ENCODE measurements around the gene ZEB2.
A peak's percentile ranks its signal among the peaks of the same experiment; 100 is the strongest.

Gene ZEB2

DNA sequence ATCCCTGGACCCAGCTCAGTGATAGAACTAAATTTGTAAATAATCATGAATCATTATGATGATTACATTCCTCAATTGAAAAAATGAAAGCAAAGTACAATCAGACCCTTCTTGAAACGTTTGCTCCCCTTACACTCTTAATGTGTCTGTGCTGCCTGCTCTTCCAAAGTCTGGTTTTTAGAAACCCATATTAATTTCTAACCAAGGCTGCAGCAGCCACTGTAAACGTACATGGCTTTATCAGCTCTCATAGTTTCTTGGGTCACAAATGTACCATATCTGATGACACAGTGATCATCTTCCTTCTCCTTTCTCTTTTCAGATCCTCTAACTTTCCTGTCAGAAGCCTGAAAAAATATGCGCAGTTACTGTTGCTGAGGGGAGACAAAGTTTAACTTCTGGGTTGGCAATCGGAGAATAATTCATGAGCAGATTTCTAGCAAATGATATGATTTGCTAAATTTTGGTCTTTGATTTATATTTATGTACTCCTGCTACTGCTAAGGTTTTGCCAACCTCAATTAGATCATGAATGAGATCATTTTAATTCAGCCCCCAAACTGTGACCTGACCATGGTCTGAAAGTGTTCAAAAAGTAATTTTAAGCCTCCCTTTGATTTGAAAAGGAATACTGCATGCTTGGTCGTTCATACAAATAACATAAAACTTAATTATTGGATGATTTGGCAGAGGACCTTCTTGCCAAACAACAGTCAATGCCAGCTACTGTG, 12.3 kb downstream of the ZEB2 start:
- Histone ChIP-seq H3K27ac (ENCODE audit: low read depth, low read length) (no peak overlapping the region), H3K79me2 (ENCODE audit: insufficient read depth, low read length) (no peaks in the 10 kb centered on the region), H3K4me3 (ENCODE audit: insufficient read depth, low read length, poor library complexity, severe bottlenecking) (no peak overlapping the region), H2AFZ (ENCODE audit: low read depth, low read length, severe bottlenecking) (no peak overlapping the region), H3K27me3 (ENCODE audit: low read length) (no peaks in the 10 kb centered on the region), H4K20me1 (ENCODE audit: low read depth, low read length) (no peaks in the 10 kb centered on the region), H3K36me3 (ENCODE audit: low read length) (no peaks in the 10 kb centered on the region), H3F3A (ENCODE audit: insufficient read depth) (no peaks in the 10 kb centered on the region), H3K9ac (ENCODE audit: low read length) (no peak overlapping the region), H3K9me3 (ENCODE audit: insufficient read depth, low read length) (no peaks in the 10 kb centered on the region), H3K9me2 (replicated peaks; ENCODE audit: insufficient read depth, low read length) (no peaks in the 10 kb centered on the region), H3K4me2 (ENCODE audit: low read depth, low read length, poor library complexity, severe bottlenecking) (peak overlapping the region; percentile 31)
- no peak for TF ChIP-seq EZH2phosphoT487 (conservative IDR thresholded peaks at IDR 0.05; ENCODE audit: low read length)
- TF ChIP-seq, protein P1, sequence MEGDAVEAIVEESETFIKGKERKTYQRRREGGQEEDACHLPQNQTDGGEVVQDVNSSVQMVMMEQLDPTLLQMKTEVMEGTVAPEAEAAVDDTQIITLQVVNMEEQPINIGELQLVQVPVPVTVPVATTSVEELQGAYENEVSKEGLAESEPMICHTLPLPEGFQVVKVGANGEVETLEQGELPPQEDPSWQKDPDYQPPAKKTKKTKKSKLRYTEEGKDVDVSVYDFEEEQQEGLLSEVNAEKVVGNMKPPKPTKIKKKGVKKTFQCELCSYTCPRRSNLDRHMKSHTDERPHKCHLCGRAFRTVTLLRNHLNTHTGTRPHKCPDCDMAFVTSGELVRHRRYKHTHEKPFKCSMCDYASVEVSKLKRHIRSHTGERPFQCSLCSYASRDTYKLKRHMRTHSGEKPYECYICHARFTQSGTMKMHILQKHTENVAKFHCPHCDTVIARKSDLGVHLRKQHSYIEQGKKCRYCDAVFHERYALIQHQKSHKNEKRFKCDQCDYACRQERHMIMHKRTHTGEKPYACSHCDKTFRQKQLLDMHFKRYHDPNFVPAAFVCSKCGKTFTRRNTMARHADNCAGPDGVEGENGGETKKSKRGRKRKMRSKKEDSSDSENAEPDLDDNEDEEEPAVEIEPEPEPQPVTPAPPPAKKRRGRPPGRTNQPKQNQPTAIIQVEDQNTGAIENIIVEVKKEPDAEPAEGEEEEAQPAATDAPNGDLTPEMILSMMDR (IDR thresholded peaks at IDR 0.05; ENCODE audit: insufficient read depth, low read length, poor library complexity, severe bottlenecking), result no peak

GRCh38 chr2:144505245-144505831, 14.6 kb downstream of the ZEB2 start:
- no peak overlapping the region for H3K27ac ChIP-seq (ENCODE audit: low read depth, low read length)
- no peak overlapping the region for H3K4me2 ChIP-seq (ENCODE audit: low read depth, low read length, poor library complexity, severe bottlenecking)

DNA sequence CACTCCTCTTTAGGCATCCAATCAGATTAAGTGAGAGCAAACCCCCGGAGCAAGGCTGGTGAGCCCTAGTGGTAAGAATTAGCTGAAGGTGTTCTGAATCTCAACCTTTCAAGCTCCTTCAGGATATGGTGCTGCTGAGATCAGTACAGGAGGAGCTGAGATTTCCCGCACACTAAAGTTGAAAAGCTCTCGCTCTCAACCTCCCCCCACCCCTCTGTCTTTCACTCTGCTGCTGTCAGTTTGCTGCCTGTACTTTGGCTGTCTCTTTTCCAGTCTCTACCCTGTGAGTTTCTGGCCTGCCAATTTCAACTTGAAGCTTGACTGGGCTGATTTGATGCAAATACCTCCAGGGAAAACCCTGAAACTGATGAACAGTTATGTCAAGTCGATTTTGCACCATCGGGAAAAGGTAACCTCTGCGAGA, 15.7 kb downstream of the ZEB2 start:
- Histone ChIP-seq H3K9me3 (ENCODE audit: insufficient read depth, low read length) (no peaks in the 10 kb centered on the region), H3K4me3 (ENCODE audit: insufficient read depth, low read length, poor library complexity, severe bottlenecking) (no peak overlapping the region), H3F3A (ENCODE audit: insufficient read depth) (no peaks in the 10 kb centered on the region), H3K4me2 (ENCODE audit: low read depth, low read length, poor library complexity, severe bottlenecking) (no peak overlapping the region), H2AFZ (ENCODE audit: low read depth, low read length, severe bottlenecking) (no peak overlapping the region), H3K27me3 (ENCODE audit: low read length) (no peaks in the 10 kb centered on the region), H3K9ac (ENCODE audit: low read length) (no peak overlapping the region), H3K9me2 (replicated peaks; ENCODE audit: insufficient read depth, low read length) (no peaks in the 10 kb centered on the region), H3K27ac (ENCODE audit: low read depth, low read length) (no peak overlapping the region), H4K20me1 (ENCODE audit: low read depth, low read length) (no peaks in the 10 kb centered on the region), H3K36me3 (ENCODE audit: low read length) (no peaks in the 10 kb centered on the region), H3K79me2 (ENCODE audit: insufficient read depth, low read length) (no peaks in the 10 kb centered on the region)
- TF ChIP-seq, protein P1 (IDR thresholded peaks at IDR 0.05; ENCODE audit: insufficient read depth, low read length, poor library complexity, severe bottlenecking), result no peak
- TF ChIP-seq EZH2phosphoT487 (conservative IDR thresholded peaks at IDR 0.05; ENCODE audit: low read length), result no peak

More at GRCh38 chr2:144505245-144505831, 14.6 kb downstream of the ZEB2 start:
- no peaks in the 10 kb centered on the region for H3K79me2 ChIP-seq (ENCODE audit: insufficient read depth, low read length)
- H3F3A ChIP-seq (ENCODE audit: insufficient read depth), result no peaks in the 10 kb centered on the region
- no peaks in the 10 kb centered on the region for H3K9me3 ChIP-seq (ENCODE audit: insufficient read depth, low read length)
- no peak overlapping the region for H3K4me3 ChIP-seq (ENCODE audit: insufficient read depth, low read length, poor library complexity, severe bottlenecking)
- no peaks in the 10 kb centered on the region for H3K27me3 ChIP-seq (ENCODE audit: low read length)
- no peak overlapping the region for H3K9ac ChIP-seq (ENCODE audit: low read length)
- no peaks in the 10 kb centered on the region for H3K9me2 ChIP-seq (replicated peaks; ENCODE audit: insufficient read depth, low read length)
- H3K36me3 ChIP-seq (ENCODE audit: low read length), result no peaks in the 10 kb centered on the region
- no peak overlapping the region for H2AFZ ChIP-seq (ENCODE audit: low read depth, low read length, severe bottlenecking)
- TF ChIP-seq, protein P1 (IDR thresholded peaks at IDR 0.05; ENCODE audit: insufficient read depth, low read length, poor library complexity, severe bottlenecking), result no peak
- no peak for TF ChIP-seq EZH2phosphoT487 (conservative IDR thresholded peaks at IDR 0.05; ENCODE audit: low read length)
- H4K20me1 ChIP-seq (ENCODE audit: low read depth, low read length), result no peaks in the 10 kb centered on the region

Measured in SU-DHL-6 (cell line).